ENCODE data around the gene DNAJC4. TPM values are rescaled to one million over a fixed set of nuclear protein-coding genes. Genes with fewer than 3 reads are reported as not detected.
"Not testable (repeated sequence)": the region's sequence is repeated elsewhere in the genome, so short reads cannot be mapped to it uniquely, and the experiment has no call there.

Gene DNAJC4
- total and polyA plus RNA-seq, 2 donors = 10.7 to 57.6 TPM

GRCh38 chr11:64239662-64240434 lies 9.5 kb downstream of the DNAJC4 start:
- H3K4me3 ChIP-seq (ENCODE audit: low read depth, low read length) = no peak overlapping the region
- H3K36me3 ChIP-seq (ENCODE audit: insufficient read depth) = no peaks in the 10 kb centered on the region
- peak overlapping the region; percentile 99 for H3K27ac ChIP-seq (ENCODE audit: low read depth)
- DNase-seq (ENCODE audit: extremely low spot score) = no peak
- no peaks in the 10 kb centered on the region for H3K4me1 ChIP-seq (ENCODE audit: insufficient read depth)
- 86% methylated on average over 11 of the region's 11 CpGs for WGBS

GRCh38 chr11:64240435-64241240 lies 10.3 kb downstream of the DNAJC4 start, which contains the start of gene FKBP2:
FKBP2 (plus strand) TSS chr11:64241095; CDS start chr11:64242388, 1,293 bp downstream.
- Histone ChIP-seq H3K27ac (ENCODE audit: low read depth) (peak within 1 kb of the TSS; percentile 99), H3K36me3 (ENCODE audit: insufficient read depth) (no peaks in the 10 kb centered on the region), H3K4me3 (ENCODE audit: low read depth, low read length) (peak within 1 kb of the TSS; percentile 81), H3K4me1 (ENCODE audit: insufficient read depth) (no peaks in the 10 kb centered on the region)
- 1% methylated on average over 58 of the region's 58 CpGs for WGBS
- peak; percentile 88 for DNase-seq (ENCODE audit: extremely low spot score)

- H3K36me3 ChIP-seq (ENCODE audit: insufficient read depth) = no peaks in the 10 kb centered on the region
- peak overlapping the region; percentile 99 for H3K27ac ChIP-seq (ENCODE audit: low read depth)
- H3K4me1 ChIP-seq (ENCODE audit: insufficient read depth) = no peaks in the 10 kb centered on the region
- WGBS = 2% methylated on average over 24 of the region's 24 CpGs
- peak; percentile 97 for DNase-seq (ENCODE audit: extremely low spot score)
- H3K4me3 ChIP-seq (ENCODE audit: low read depth, low read length) = peak overlapping the region; percentile 34
These were observed 10.8 kb downstream of the DNAJC4 start for GRCh38 chr11:64241241-64241490.

GRCh38 chr11:64241491-64242374 lies 11.4 kb downstream of the DNAJC4 start:
- Histone ChIP-seq H3K27ac (ENCODE audit: low read depth) (peak overlapping the region; percentile 95), H3K36me3 (ENCODE audit: insufficient read depth) (no peaks in the 10 kb centered on the region), H3K4me3 (ENCODE audit: low read depth, low read length) (peak overlapping the region; percentile 81), H3K4me1 (ENCODE audit: insufficient read depth) (no peaks in the 10 kb centered on the region)
- no peak for DNase-seq (ENCODE audit: extremely low spot score)
- under 1% methylated on average over 63 of the region's 63 CpGs for WGBS

GRCh38 chr11:64243236-64243854 lies 13.0 kb downstream of the DNAJC4 start:
- Histone ChIP-seq H3K27ac (ENCODE audit: low read depth) (no peak overlapping the region), H3K36me3 (ENCODE audit: insufficient read depth) (no peaks in the 10 kb centered on the region), H3K4me1 (ENCODE audit: insufficient read depth) (no peaks in the 10 kb centered on the region), H3K4me3 (ENCODE audit: low read depth, low read length) (no peak overlapping the region)
- DNase-seq (ENCODE audit: extremely low spot score) = no peak
- 82% methylated on average over 8 of the region's 8 CpGs for WGBS

GRCh38 chr11:64244107-64244506 lies 13.8 kb downstream of the DNAJC4 start:
- no peak overlapping the region for H3K4me3 ChIP-seq (ENCODE audit: low read depth, low read length)
- no peaks in the 10 kb centered on the region for H3K4me1 ChIP-seq (ENCODE audit: insufficient read depth)
- WGBS = 65% methylated on average over 5 of the region's 5 CpGs
- no peak for DNase-seq (ENCODE audit: extremely low spot score)
- H3K36me3 ChIP-seq (ENCODE audit: insufficient read depth) = no peaks in the 10 kb centered on the region
- no peak overlapping the region for H3K27ac ChIP-seq (ENCODE audit: low read depth)

GRCh38 chr11:64244966-64245365 lies 14.6 kb downstream of the DNAJC4 start:
- Histone ChIP-seq H3K27ac (ENCODE audit: low read depth) (peak overlapping the region; percentile 62), H3K4me1 (ENCODE audit: insufficient read depth) (no peaks in the 10 kb centered on the region), H3K4me3 (ENCODE audit: low read depth, low read length) (no peak overlapping the region), H3K36me3 (ENCODE audit: insufficient read depth) (no peaks in the 10 kb centered on the region)
- 42% methylated on average over 6 of the region's 6 CpGs for WGBS
- DNase-seq (ENCODE audit: extremely low spot score) = no peak

GRCh38 chr11:64245401-64245796 lies 15.1 kb downstream of the DNAJC4 start:
- 11% methylated on average over 6 of the region's 6 CpGs for WGBS
- no peak for DNase-seq (ENCODE audit: extremely low spot score)
- Histone ChIP-seq H3K4me3 (ENCODE audit: low read depth, low read length) (peak overlapping the region; percentile 56), H3K4me1 (ENCODE audit: insufficient read depth) (no peaks in the 10 kb centered on the region), H3K27ac (ENCODE audit: low read depth) (peak overlapping the region; percentile 62), H3K36me3 (ENCODE audit: insufficient read depth) (no peaks in the 10 kb centered on the region)

GRCh38 chr11:64245797-64246620 lies 15.7 kb downstream of the DNAJC4 start:
- no peaks in the 10 kb centered on the region for H3K36me3 ChIP-seq (ENCODE audit: insufficient read depth)
- under 1% methylated on average over 46 of the region's 46 CpGs for WGBS
- no peak for DNase-seq (ENCODE audit: extremely low spot score)
- no peaks in the 10 kb centered on the region for H3K4me1 ChIP-seq (ENCODE audit: insufficient read depth)
- peak overlapping the region; percentile 56 for H3K4me3 ChIP-seq (ENCODE audit: low read depth, low read length)
- H3K27ac ChIP-seq (ENCODE audit: low read depth) = peak overlapping the region; percentile 62

GRCh38 chr11:64246621-64246870 lies 16.2 kb downstream of the DNAJC4 start:
- H3K4me1 ChIP-seq (ENCODE audit: insufficient read depth); H3K27ac ChIP-seq (ENCODE audit: low read depth); H3K36me3 ChIP-seq (ENCODE audit: insufficient read depth); DNase-seq (ENCODE audit: extremely low spot score): not testable (repeated sequence)
- WGBS = under 1% methylated on average over 43 of the region's 43 CpGs
- peak overlapping the region; percentile 56 for H3K4me3 ChIP-seq (ENCODE audit: low read depth, low read length)

GRCh38 chr11:64246871-64247728 lies 16.8 kb downstream of the DNAJC4 start, which contains the start of gene PPP1R14B:
PPP1R14B (minus strand) TSS chr11:64246943; CDS start chr11:64246673, 270 bp downstream.
- no peaks in the 10 kb centered on the region for H3K36me3 ChIP-seq (ENCODE audit: insufficient read depth)
- peak within 1 kb of the TSS; percentile 83 for H3K27ac ChIP-seq (ENCODE audit: low read depth)
- under 1% methylated on average over 74 of the region's 74 CpGs for WGBS
- H3K4me3 ChIP-seq (ENCODE audit: low read depth, low read length) = peak within 1 kb of the TSS; percentile 56
- DNase-seq (ENCODE audit: extremely low spot score) = no peak
- H3K4me1 ChIP-seq (ENCODE audit: insufficient read depth) = no peaks in the 10 kb centered on the region
